GM12878 (cell line): ENCODE results near the gene PRRT1. TPM values are rescaled to one million over a fixed set of nuclear protein-coding genes. Genes with fewer than 3 reads are reported as not detected.

Experiments
- ATAC-seq: fragments of 200-7000 bp; cut with Tn5 transposase; 3 replicates; pipeline ENCODE4 v1.9.1; 2020; ENCODE audit warnings: mild to moderate bottlenecking, moderate library complexity
- BruUV-seq: library from RNA; stranded (reverse); fragments of 400-500 nt; replicated peaks from 2 replicates; lab custom pipeline; 2021; lab: Mats Ljungman, UMichigan
- CTCF ChIA-PET: fragments of 300-600 bp; sonication (Branson Sonifier 250); formaldehyde crosslinking; extraction: SDS; loops from one replicate; lab custom pipeline; 2021; ENCODE audit warnings: inconsistent platforms; lab: Yijun Ruan, JAX
- POLR2A ChIA-PET: fragments of 350-600 bp; formaldehyde crosslinking; extraction: SDS; loops from one replicate; lab custom pipeline; 2021; ENCODE audit warnings: inconsistent platforms; lab: Charles Lee
- RAD21 ChIA-PET: fragments of 300-600 bp; sonication (Branson Sonifier 250); formaldehyde crosslinking; loops from one replicate; lab custom pipeline; 2023; ENCODE audit warnings: antibody characterized with exemption; ENCODE audit not compliant: unreplicated experiment; lab: Charles Lee
- SMC1A ChIA-PET: fragments of 300-600 bp; sonication (Branson Sonifier 250); formaldehyde crosslinking; loops from one replicate; lab custom pipeline; 2023; ENCODE audit not compliant: unreplicated experiment, uncharacterized antibody; lab: Charles Lee
- DNase-seq: peaks from one replicate; pipeline ENCODE4 v3.0.0-alpha.2; 2011; ENCODE audit warnings: low read depth, low spot score
- FAIRE-seq: peaks from 3 replicates; lab custom pipeline; 2011; peaks lifted over from hg19 to GRCh38; lab: Jason Lieb, UNC
- H2AFZ ChIP-seq: 2 replicates; pipeline ENCODE4 v1.6.0; 2011; ENCODE audit warnings: low read depth, low read length, control low read depth; ENCODE audit not compliant: control insufficient read depth
- H3K27ac ChIP-seq: 2 replicates; pipeline ENCODE4 v1.5.1; 2011; ENCODE audit warnings: control low read depth; ENCODE audit not compliant: control insufficient read depth, insufficient read depth
- H3K27me3 ChIP-seq, 2 experiments: replicated peaks in 1 of 2; 2 replicates each; pipeline versions ENCODE4 v1.6.0 to v1.6.1; 2011; ENCODE audit warnings: low read length in 1 of 2; ENCODE audit not compliant: control insufficient read depth in 2 of 2, insufficient read depth in 2 of 2
- H3K36me3 ChIP-seq, 2 experiments: 2 replicates each; pipeline ENCODE4 v1.5.1; 2011; ENCODE audit warnings: low read length in 1 of 2; ENCODE audit not compliant: control insufficient read depth in 2 of 2, insufficient read depth in 2 of 2
- H3K4me1 ChIP-seq: 2 replicates; pipeline ENCODE4 v1.6.1; 2011; ENCODE audit warnings: mild to moderate bottlenecking, low read length, moderate library complexity, mixed read lengths; ENCODE audit not compliant: control insufficient read depth, insufficient read depth
- H3K4me2 ChIP-seq: 2 replicates; pipeline ENCODE4 v1.6.0; 2011; ENCODE audit warnings: control low read depth; ENCODE audit not compliant: control insufficient read depth, insufficient read depth
- H3K4me3 ChIP-seq: fragments of 200-600 bp; sonication (generic); 2 replicates; pipeline ENCODE4 v1.5.1; 2016
- H3K79me2 ChIP-seq: 2 replicates; pipeline ENCODE4 v1.6.0; 2011; ENCODE audit warnings: low read length; ENCODE audit not compliant: control insufficient read depth, insufficient read depth
- H3K9ac ChIP-seq: 2 replicates; pipeline ENCODE4 v1.8.0; 2011; ENCODE audit warnings: low read length, control low read depth, mixed read lengths; ENCODE audit not compliant: control insufficient read depth, insufficient read depth
- H3K9me3 ChIP-seq: replicated peaks from 3 replicates; pipeline ENCODE4 v1.5.1; 2011; ENCODE audit warnings: mild to moderate bottlenecking, low read length; ENCODE audit not compliant: control insufficient read depth, insufficient read depth
- H4K20me1 ChIP-seq: 2 replicates; pipeline ENCODE4 v1.6.0; 2011; ENCODE audit not compliant: control insufficient read depth, insufficient read depth
- BACH1 ChIP-seq: fragments of 450-650 bp; IDR thresholded peaks from 2 replicates; pipeline ENCODE4 v1.6.1; 2017; ENCODE audit warnings: mild to moderate bottlenecking, borderline replicate concordance
- BHLHE40 ChIP-seq, 2 experiments: fragments of 450-650 bp in 1 of 2; IDR thresholded peaks; 2 replicates each; pipeline ENCODE4 v1.6.1; 2011 to 2017; ENCODE audit warnings: low read depth in 2 of 2, borderline replicate concordance in 1 of 2, improper control_type of control experiment in 1 of 2, low read length in 1 of 2, mild to moderate bottlenecking in 1 of 2
- E2F4 ChIP-seq: IDR thresholded peaks from 2 replicates; pipeline ENCODE4 v1.6.1; 2012; ENCODE audit warnings: low read depth, low read length, improper control_type of control experiment
- HDGF ChIP-seq: fragments of 450-650 bp; IDR thresholded peaks from 2 replicates; pipeline ENCODE4 v1.6.1; 2016; ENCODE audit warnings: antibody characterized with exemption
- HSF1 ChIP-seq: fragments of 150-350 bp; IDR thresholded peaks from 2 replicates; pipeline ENCODE4 v1.6.1; 2014; ENCODE audit warnings: mild to moderate bottlenecking, low read depth, low read length
- MAX ChIP-seq: IDR thresholded peaks from 2 replicates; pipeline ENCODE4 v1.6.1; 2012; ENCODE audit warnings: low read depth, low read length, improper control_type of control experiment
- NR2F1 ChIP-seq: fragments of 450-650 bp; conservative IDR thresholded peaks from 2 replicates; pipeline ENCODE4 v1.6.1; 2017; ENCODE audit warnings: mild to moderate bottlenecking
- PML ChIP-seq: IDR thresholded peaks from 2 replicates; pipeline ENCODE4 v1.6.1; 2012; ENCODE audit warnings: low read length, inconsistent platforms
- POU2F2 ChIP-seq: IDR thresholded peaks from 3 replicates; pipeline ENCODE4 v1.6.1; 2011; ENCODE audit warnings: low read depth, mild to moderate bottlenecking, low read length, borderline replicate concordance
- SMAD1 ChIP-seq: fragments of 450-650 bp; IDR thresholded peaks from 2 replicates; pipeline ENCODE4 v1.6.1; 2018; ENCODE audit warnings: mild to moderate bottlenecking, low read depth; ENCODE audit not compliant: partially characterized antibody
- ZNF687 ChIP-seq: fragments of 450-650 bp; IDR thresholded peaks from 2 replicates; pipeline ENCODE4 v1.6.1; 2017; ENCODE audit warnings: mild to moderate bottlenecking, moderate library complexity
- WGBS: methylation state at CpG from one replicate; pipeline ENCODE4 v1.1.6; 2016; ENCODE audit warnings: low lambda C conversion rate; ENCODE audit not compliant: insufficient replicate concordance, insufficient coverage; ENCODE audit errors: missing lambda C conversion rate; 5-methylcytosine and 5-hydroxymethylcytosine counted together
- in situ Hi-C: fragments of 300-500 bp; cut with MboI; formaldehyde crosslinking; loops from 9 replicates; pipeline ENCODE4 v1.14.3; 2018; ENCODE audit warnings: mixed read lengths
- intact Hi-C: fragments of 100-400 bp; cut with micrococcal nuclease; formaldehyde crosslinking; loops from one replicate; pipeline ENCODE4 v1.14.2; 2022; ENCODE audit not compliant: unreplicated experiment
- polyA plus RNA-seq, 11 experiments: library from polyadenylated mRNA; depleted of rRNA in 4 of 11; unstranded in 6 of 11; stranded (reverse) in 5 of 11; fragments of >200 nt; fragmentation: Nextera tagmentation in 4 of 11; fragmentation: Illumina TruSeq in 1 of 11; extraction: Ambion mirVana in 4 of 11; extraction: Trizol in 1 of 11; gene quantifications; 1 replicate in 1 of 11; 2 replicates in 10 of 11; pipeline versions ENCODE4 v1.2.1 to v1.2.3, GENCODE V29; 2011 to 2016; ENCODE audit warnings: inconsistent platforms in 2 of 11, missing spikeins in 2 of 11, low read depth in 1 of 11
- total RNA-seq, 4 experiments: library from RNA; depleted of rRNA in 3 of 4; stranded (reverse); fragments of >200 nt in 3 of 4; fragmentation: Illumina TruSeq in 1 of 4; extraction: Trizol in 1 of 4; gene quantifications; 2 replicates each; pipeline versions ENCODE4 v1.2.1 to v1.2.3, GENCODE V29; 2013 to 2021

PRRT1 gene
- total and polyA plus RNA-seq, 10 of the 15 experiments (the other 5 are each of a cell fraction or from before 2014, with no cell fraction given): 0.04 to 0.15 (median 0.10) TPM; not detected in 6

- no peak for DNase-seq
- Histone ChIP-seq H3K79me2 (peaks cover 54% of the 10 kb centered on the region), H4K20me1 (no peaks in the 10 kb centered on the region), H3K9ac (peak overlapping the region; percentile 99), H3K4me2 (peak overlapping the region; percentile 93), H3K4me3 (peak overlapping the region; percentile 90), H3K27me3 (no peaks in the 10 kb centered on the region), H3K4me1 (peaks cover 26% of the 10 kb centered on the region), H3K36me3 (peaks cover 4 to 6% of the 10 kb centered on the region in 2 experiments; a peak in 3 of 4 replicates), H3K9me3 (no peaks in the 10 kb centered on the region), H3K27ac (peak overlapping the region; percentile 100), H2AFZ (no peak overlapping the region)
- ChIA-PET CTCF (interaction anchor here (0.9 kb wide), 1 partner anchor 271 kb away, joined by 5 read pairs; no protein-coding TSS in a partner anchor), POLR2A (interaction anchor here (0.8 to 7.0 kb wide), 4 partner anchors 9 to 80 kb away, joined by 3 to 123 read pairs (median 37); partner anchors contain the start of genes AGPAT1, ATF6B, FKBPL and RNF5), SMC1A (interaction anchor here (0.6 to 1.6 kb wide), 3 partner anchors 7 to 1136 kb away, joined by 3 to 6 read pairs (median 3); no protein-coding TSS in a partner anchor), RAD21 (interaction anchor here (1.6 kb wide), 1 partner anchor 10 kb away, joined by 6 read pairs; no protein-coding TSS in a partner anchor)
- BruUV-seq: no TSS peak
- intact Hi-C loops: no loop called here
- no peak for ATAC-seq
- no peak for FAIRE-seq
- TF ChIP-seq SMAD1 (no peak), POU2F2 (no peak), NR2F1 (no peak), PML (no peak), HSF1 (no peak), HDGF (no peak), BACH1 (no peak), E2F4 (no peak), BHLHE40 (IDR thresholded peaks at IDR 0.05; ENCODE audit: borderline replicate concordance in 1 of 2, low read depth in 2 of 2, low read length in 1 of 2) (no peak), MAX (no peak), ZNF687 (no peak)
- in situ Hi-C loops: no loop called here
- 63% methylated on average over 10 of the region's 13 CpGs for WGBS
These were observed 36.8 kb upstream of the PRRT1 start for GRCh38 chr6:32188381-32189068.
